A549 (cell line): ENCODE results near the gene SDR39U1.

ENCODE experiments used
- CTCF ChIP-seq: fragments of >200 bp; sonication (Bioruptor Twin); formaldehyde crosslinking; IDR thresholded peaks from 3 replicates; pipeline ENCODE4 v1.5.1; 2016
- EP300 ChIP-seq, 2 experiments: fragments of >200 bp; sonication (Bioruptor Twin); formaldehyde crosslinking; IDR thresholded peaks; 2 replicates in 1 of 2; 3 replicates in 1 of 2; pipeline ENCODE4 v1.6.1; 2016 to 2017
- ESRRA ChIP-seq: fragments of 150-350 bp; IDR thresholded peaks from 2 replicates; pipeline ENCODE4 v1.6.1; 2014; ENCODE audit warnings: mild to moderate bottlenecking, low read length, borderline replicate concordance
- JUNB ChIP-seq: fragments of >200 bp; sonication (Bioruptor Twin); formaldehyde crosslinking; IDR thresholded peaks from 2 replicates; pipeline ENCODE4 v1.6.1; 2016
- MAZ ChIP-seq: fragments of 150-350 bp; IDR thresholded peaks from 2 replicates; pipeline ENCODE4 v1.6.1; 2014; ENCODE audit warnings: antibody characterized with exemption, low read depth, low read length, borderline replicate concordance
- POLR2A ChIP-seq: IDR thresholded peaks from 2 replicates; pipeline ENCODE4 v1.6.1; 2012; ENCODE audit warnings: mild to moderate bottlenecking, low read length
- RAD21 ChIP-seq, 2 experiments: fragments of >200 bp in 1 of 2; sonication (Bioruptor Twin) in 1 of 2; formaldehyde crosslinking in 1 of 2; IDR thresholded peaks in 1 of 2; conservative IDR thresholded peaks in 1 of 2; 2 replicates in 1 of 2; 3 replicates in 1 of 2; pipeline ENCODE4 v1.6.1; 2012 to 2018; ENCODE audit warnings: inconsistent platforms in 1 of 2
- REST ChIP-seq: fragments of 200-600 bp; sonication (generic); IDR thresholded peaks from 2 replicates; pipeline ENCODE4 v1.6.1; 2016; ENCODE audit warnings: antibody characterized with exemption, mild to moderate bottlenecking, moderate library complexity
- RFX5 ChIP-seq: fragments of 450-650 bp; IDR thresholded peaks from 2 replicates; pipeline ENCODE4 v1.7.1; 2014; ENCODE audit warnings: antibody characterized with exemption, mild to moderate bottlenecking, moderate library complexity
- SMC3 ChIP-seq: fragments of >200 bp; sonication (Bioruptor Twin); formaldehyde crosslinking; IDR thresholded peaks from 3 replicates; pipeline ENCODE4 v1.6.1; 2018; ENCODE audit warnings: inconsistent platforms
- TF ChIP-seq, protein P1 (sequence below): IDR thresholded peaks from 2 replicates; pipeline ENCODE4 v1.6.1; 2012; ENCODE audit warnings: low read depth, borderline replicate concordance
- TF ChIP-seq, protein P2 (sequence below): IDR thresholded peaks from 2 replicates; pipeline ENCODE4 v1.6.1; 2012
- TF ChIP-seq, protein P3 (sequence below): fragments of 150-350 bp; IDR thresholded peaks from 2 replicates; pipeline ENCODE4 v1.6.1; 2014; ENCODE audit warnings: low read depth, mild to moderate bottlenecking, low read length

DNA sequence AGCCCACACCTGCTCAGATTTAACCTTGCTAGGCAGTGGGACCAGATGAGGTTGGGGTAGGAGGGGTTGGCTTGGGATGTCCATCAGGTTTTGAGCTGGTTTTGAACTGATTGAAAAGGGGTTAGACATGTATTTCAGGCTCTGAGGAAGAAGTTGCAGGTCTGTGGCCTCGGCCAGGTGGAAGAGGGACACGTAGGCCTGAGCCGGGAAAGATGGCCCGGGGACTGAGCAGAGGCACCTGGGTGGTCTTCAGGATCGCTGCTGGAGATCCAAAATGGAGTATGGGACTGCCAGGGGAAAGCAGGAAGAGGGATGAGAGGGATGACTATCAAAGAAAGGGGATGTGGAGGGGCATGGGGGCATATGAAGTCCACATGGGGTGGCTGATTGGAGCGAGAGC is 36.2 kb downstream of the SDR39U1 start:
- TF ChIP-seq EP300 (IDR thresholded peaks at IDR 0.05): no peak
- TF ChIP-seq JUNB: no peak
- no peak for TF ChIP-seq RFX5
- TF ChIP-seq CTCF: no peak
- no peak for TF ChIP-seq POLR2A
- no peak for TF ChIP-seq SMC3
- no peak for TF ChIP-seq RAD21 (conservative IDR thresholded peaks at IDR 0.05 in 1 of 2, IDR thresholded peaks at IDR 0.05 in 1 of 2)
- TF ChIP-seq, protein P1, sequence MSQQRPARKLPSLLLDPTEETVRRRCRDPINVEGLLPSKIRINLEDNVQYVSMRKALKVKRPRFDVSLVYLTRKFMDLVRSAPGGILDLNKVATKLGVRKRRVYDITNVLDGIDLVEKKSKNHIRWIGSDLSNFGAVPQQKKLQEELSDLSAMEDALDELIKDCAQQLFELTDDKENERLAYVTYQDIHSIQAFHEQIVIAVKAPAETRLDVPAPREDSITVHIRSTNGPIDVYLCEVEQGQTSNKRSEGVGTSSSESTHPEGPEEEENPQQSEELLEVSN: no peak
- no peak for TF ChIP-seq REST
- TF ChIP-seq MAZ: no peak
- TF ChIP-seq, protein P2, sequence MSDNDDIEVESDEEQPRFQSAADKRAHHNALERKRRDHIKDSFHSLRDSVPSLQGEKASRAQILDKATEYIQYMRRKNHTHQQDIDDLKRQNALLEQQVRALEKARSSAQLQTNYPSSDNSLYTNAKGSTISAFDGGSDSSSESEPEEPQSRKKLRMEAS: no peak
- TF ChIP-seq ESRRA: no peak
- TF ChIP-seq, protein P3, sequence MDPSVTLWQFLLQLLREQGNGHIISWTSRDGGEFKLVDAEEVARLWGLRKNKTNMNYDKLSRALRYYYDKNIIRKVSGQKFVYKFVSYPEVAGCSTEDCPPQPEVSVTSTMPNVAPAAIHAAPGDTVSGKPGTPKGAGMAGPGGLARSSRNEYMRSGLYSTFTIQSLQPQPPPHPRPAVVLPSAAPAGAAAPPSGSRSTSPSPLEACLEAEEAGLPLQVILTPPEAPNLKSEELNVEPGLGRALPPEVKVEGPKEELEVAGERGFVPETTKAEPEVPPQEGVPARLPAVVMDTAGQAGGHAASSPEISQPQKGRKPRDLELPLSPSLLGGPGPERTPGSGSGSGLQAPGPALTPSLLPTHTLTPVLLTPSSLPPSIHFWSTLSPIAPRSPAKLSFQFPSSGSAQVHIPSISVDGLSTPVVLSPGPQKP: no peak
